ENCODE data around the gene UTRN.

Gene UTRN

DNA sequence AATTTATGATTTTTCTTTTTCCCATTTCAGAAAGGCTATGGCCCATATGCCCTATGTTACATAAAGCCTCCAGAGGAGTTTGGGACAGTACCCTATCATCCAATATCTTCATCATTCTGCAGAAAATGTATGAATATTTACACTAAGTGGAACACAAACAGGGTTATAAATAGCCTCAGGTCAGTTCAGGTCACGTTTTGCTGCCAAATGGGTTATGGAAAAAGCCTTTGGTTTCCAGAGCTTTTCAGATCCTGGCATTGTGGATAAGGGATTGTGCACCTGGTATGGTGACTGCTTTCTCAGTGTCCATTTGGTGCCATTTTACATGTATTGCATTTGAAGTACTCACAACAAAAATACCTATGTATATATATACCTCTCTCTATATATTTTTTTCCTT is 29.4 kb downstream of the UTRN start:
- no peak for DNase-seq

DNA sequence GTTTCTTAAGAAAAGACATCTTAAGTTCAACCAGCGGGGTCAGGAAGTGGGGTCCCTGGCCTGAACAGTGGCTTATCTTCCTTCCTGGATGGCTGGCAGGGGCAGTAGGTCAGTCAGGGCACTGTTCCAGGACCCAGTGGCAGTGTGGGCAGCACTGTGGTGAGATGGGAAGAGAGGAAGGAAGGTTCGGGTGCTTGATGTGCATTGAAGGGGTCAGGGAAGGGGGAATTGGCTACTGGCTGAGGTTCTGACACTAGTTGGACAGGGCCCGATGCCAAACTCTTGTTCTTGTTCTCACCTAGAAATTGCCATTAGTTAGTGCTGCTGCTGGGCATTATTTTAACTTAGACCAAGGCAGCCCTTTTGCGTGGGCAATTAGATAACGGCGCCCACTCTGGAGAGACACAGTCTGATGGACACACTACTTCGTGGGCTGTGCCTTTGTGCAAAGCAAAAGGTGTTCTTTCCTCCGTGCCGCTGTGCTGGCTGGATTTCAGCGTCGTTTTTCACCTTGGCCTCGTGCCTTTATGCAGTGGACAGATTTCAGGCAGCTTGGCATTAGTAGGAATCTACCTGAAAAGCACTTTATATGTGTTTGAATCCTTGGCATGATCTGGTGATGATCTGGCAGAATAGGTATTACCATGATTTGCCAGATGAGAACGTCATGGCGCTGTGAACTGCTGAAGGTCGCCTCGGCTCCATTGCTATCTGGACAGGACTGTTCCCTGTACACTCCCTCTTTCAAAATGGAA is 30.3 kb downstream of the UTRN start:
- no peak for DNase-seq

DNA sequence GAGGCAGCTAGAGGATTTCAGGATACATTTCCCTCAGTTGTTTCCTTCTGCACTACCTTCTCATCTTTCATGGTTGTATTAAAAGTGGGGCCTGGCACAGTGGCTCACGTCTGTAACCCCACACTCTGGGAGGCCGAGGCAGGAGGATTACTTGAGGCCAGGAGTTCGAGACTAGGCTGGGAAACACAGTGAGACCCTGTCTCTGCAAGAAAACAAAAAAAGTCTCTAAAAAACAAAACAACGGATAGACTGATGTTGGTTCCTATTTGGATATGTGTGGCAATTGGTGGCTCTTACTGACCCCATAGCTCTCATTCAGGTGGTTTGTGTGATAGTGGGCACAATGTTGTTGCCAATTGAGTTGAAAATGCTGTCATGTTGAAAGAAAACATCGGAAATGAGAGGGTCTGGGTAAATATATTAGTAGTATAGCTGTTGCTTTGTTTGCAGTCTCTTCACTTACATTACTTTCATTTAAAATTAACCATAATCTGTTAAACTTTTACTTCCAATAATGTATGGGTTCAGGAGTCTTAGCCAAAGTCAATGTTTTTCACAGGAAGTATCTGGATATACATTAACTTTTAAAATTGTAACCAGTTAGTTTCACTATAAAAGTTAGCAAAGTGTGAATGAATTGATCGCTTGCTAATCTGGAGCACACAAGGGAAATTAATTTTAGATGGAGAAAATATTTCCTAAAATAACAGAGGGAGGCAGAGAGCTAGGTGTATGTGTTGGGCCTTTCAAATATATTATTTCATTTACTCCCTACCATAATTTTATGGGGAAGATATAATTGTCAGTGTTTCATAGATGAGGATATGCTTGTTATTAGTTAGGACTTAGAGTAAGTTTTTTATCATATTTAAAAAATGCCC is 31.1 kb downstream of the UTRN start:
- DNase-seq, result no peak

DNA sequence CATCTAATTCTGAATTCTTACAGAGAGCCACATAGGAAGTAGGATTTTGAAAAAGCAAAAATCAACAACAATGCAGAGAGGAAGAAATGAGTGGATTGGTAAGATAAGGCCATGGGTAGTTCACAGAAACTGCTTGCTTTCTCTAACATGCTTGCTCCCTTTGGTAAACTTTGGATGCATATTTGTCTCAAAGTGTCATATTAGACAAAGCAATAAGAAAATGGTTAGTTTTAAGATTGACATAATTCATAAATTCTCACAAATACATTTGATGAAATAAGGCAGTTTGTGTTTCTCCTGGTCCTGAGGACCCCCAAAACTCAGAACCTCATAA is 31.7 kb downstream of the UTRN start:
- no peak for DNase-seq

DNA sequence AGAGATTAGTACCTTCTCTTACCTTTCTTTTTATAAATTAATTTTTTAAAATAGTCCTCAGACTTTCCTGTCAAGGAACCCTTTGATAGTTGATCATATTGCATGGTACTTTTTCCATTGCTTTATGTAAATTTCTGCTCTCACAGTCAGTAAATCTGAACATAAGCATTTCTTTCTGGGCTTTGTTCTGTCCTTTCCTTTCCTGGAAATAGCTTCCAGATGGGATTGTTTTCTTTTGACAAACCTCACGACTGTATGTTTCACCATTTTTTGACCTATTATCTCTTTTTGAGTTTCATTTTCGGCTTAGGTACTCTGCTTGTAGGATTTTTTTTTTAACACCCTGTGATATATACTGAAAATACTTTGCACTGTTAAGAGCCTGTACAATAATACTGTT is 32.6 kb downstream of the UTRN start:
- no peak for DNase-seq

DNA sequence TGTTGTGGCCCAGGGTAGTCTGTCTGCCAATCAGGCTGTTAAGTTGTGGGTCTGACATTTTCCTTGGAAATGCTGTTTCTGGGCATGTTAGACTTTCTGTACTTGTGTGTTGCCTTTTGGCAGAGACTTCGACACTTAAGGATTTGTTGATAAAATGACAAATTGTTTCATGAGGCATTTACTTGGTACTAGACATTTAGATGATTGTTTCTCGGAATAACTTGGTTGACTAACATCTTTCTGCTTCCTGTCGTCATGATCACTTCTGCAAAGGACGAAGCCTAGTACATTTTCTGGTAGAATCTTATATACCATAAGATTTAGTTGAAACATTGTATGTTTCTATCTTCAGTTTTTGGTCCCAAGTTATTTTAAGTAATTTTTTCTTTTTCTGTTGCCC is 34.1 kb downstream of the UTRN start:
- DNase-seq, result no peak

DNA sequence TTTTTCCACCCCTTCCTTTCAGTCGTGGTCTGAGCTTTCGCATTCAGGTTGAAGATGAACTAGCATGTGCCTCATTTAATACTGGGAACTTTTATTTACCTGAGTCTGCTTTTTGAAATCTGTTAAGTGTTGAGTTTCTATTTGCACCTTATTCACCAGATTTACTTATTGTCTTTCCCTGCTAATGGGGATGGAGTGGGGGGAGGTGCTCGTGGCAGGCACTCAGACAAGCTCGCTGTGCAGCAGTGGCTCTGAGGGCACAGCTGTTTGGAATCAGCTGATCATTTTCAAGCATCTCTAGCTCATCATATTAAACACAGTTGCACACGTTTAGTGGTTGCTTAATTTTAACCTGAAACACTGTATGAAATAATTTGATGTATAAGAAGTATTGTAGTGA is 35.6 kb downstream of the UTRN start:
- no peak for DNase-seq

DNA sequence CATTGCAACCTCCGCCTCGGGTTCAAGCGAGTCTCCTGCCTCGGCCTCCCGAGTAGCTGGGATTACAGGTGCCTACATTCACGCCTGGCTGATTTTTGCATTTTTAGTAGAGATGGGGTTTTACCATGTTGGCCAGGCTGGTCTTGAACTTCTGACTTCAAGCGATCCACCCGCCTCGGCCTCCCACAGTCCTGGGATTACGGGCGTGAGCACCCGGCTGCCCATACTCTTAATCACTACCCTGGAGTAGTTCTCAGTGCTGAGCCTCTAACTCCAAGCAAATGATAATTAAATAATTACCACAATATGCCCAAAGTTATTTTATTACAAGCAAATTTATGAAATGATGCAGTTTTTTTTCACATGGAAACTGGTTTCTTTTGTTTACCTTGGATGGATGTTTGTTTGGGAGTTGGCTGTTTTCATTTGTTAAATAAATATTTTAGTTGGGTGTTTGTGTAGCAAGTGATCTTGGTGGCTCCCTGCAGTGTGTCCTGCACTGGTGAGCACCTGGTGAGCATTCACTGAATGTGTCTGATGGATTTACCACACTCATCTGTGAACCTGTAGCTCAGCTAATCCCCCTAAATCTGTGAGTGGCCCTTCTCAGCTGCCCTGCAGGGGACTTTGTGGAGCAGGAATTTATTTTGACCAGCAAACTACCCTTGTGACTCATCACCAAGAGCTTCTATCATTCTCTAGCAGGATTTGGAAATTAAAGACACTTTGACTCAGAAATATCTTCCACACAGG is 36.9 kb downstream of the UTRN start:
- no peak for DNase-seq

DNA sequence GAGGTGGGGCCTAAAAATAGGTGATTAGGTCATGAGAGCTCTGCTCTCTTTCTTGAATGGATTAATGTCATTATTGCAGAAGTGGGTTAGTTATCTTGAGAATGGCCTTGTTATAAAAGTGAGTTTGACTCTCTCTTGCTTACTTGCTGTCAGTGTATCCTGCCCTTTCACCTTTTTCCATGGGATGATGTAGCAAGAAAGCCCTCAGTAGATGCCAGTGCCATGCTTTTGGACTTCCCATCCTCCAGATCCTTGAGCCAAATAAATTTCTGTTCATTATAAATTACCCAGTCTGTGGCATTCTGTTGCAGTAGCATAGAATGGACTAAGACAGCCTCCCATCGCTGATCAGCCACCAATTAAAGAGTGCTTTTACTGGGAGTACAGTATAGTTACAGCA is 40.1 kb downstream of the UTRN start:
- no peak for DNase-seq

DNA sequence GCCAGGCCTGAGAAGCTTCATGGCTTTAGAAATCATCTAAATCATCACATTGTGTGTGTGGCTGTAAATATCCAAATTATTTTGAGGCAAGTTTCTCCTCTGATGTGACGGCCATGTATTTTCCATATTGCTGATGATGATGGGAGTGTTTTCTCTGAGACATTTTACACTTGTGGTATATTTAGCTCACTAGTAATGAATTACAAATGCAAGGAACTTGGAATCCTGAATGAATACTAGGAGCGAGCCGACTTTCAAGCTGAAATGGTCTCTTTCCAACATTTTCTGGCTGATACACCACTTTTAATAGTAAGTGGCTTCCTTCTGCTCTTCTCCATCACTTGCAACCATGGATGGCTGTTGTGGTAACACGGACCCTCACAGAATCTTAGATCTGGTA is 41.3 kb downstream of the UTRN start:
- DNase-seq, result no peak

DNA sequence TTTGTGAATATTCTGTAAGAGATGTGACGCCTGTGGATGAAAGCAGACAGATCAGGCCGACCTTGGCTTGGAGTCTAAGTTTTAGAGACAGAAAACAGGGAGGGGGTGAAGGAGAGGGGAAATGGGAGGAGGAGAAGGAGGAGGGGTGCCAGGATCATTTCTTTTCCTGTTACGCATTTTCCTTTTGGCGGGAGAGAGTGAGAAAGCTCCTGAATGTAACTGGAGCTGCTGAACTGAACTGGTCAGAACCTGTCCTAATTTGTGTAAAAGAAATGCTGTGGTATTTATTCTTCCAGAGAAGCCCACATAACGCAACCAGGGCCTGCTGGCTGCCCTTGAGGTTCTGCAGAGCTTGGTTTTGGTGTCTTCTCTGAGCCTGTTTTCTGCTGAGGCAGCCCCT is 41.9 kb downstream of the UTRN start:
- DNase-seq, result no peak

DNA sequence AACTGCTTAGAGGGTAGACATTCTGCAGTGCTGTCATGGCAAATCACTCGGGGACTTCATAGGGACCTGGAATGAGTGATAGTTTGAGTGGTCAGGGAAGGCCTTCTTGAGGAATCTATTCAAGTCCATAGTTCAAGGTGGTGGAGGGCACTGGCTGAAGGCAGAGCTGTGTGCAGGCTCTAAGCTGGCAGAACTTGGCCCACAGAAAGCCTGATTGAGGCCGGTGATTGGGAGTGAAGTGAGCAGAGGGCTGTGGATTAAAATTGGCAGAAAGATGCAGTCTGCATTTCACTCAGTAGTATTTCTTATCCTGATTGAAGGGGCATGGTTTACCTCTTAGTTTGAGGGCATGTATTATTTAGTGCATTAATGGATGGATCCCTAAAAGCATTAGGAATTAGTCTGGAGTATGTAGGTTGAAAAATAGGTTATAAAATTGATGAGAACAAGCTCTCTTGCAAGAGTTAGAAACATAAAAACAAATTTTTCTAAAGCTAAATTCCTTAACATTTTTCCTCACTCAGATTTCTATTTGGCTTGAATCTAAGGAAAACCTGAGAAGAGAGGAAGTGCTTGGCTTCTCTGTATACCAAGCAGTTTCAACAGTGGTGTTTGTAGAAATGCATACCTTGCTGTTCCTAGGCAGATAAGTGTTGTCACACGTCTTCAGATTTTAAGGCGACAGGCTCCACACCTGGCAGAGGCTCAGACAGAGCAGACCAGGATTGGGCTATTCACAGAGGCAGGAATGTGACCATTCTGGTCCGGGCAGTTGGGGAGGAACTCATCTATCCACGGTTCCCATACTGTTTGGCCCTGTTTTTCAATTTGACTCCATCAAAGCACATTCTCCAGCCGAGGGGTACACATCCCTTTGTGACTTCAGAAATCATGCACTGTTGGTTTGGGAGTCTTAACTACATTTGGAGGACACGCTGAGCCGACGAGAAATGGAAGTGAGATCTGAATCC is 45.2 kb downstream of the UTRN start:
- no peak for DNase-seq

DNA sequence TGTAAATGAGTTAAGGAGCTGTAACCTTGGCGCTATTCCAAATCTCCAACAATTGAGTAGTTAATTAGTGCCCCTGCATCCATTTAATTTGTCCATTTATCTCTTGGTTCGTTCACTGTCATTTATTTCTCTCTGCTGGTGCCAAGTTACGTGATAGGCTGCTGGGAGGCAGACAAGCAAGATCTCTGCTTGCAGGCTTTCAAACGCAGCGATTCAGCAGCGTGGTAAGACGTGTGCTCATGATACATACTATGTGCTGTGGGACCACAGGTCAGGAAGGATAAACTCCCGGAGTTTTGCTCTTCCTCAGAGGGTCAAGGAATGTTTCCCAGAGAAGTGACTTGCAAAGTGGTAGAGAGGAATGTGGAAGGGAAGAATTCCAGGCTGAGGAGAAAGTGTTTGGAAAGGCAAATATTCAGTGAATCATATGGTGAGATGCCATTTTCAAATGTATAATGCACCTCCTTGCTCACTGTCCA is 46.4 kb downstream of the UTRN start:
- no peak for DNase-seq

DNA sequence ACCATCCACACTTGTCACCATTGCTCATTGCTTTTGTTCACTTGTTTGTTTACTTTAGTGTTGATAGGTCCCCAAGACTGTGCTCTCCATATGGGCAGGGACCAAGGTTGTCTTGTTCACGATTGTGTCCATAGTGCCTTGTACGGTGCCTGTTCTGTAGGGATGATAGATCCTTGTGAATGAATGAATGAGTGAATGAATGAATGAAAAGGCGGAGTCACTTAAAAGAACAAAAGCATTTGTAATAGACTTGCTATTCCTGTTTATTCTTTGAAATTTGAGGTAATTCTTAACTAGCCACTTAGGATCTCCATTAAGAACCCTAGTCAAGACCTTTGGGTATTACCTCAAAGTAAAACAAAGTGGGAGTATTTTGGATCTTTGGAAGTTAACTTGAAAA is 47.0 kb downstream of the UTRN start:
- DNase-seq, result no peak

DNA sequence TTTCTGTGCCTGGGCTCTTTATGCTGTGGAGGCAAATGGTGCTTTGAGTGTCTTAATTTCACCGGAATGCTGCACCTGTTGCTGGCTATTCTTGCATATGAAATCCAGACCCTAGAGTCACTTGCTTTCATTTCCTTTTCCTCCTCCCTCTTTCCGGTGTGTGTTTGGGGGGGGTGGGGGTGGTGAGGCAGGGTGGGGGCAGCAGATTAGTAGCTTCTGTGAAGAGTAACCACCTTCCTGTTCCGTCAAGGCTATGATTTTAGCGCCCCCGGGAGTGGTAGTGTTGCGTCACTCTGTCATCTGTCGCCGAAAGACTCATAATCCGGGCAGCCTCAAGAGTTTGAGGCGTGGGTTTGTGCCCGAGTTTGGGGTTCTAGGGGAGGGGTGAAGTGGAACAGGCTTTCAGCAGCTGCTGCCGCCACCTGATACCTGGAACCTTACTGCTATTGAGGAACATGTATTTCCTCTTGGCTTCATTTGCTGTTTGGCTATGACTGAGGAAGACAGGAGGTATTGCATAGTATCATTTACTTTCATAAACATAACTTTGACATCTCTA is 49.1 kb downstream of the UTRN start:
- DNase-seq, result peak; percentile 90
